ENCODE measurements around the gene SFTA2.

GRCh38 chr6:30938730-30939129 is 6.8 kb upstream of the SFTA2 start:
- TF ChIP-seq CTCF (IDR thresholded peaks at IDR 0.05) = no peak
- TF ChIP-seq POLR2A (IDR thresholded peaks at IDR 0.05) = no peak

Data from esophagus squamous epithelium (tissue), 4 donors.